Nephron (organoid): ENCODE results near the gene ARMH3.
A peak's percentile ranks its signal among the peaks of the same experiment; 100 is the strongest.

Experiments used
- H3K27ac Mint-ChIP-seq, 3 experiments: 2 replicates each; pipeline ENCODE4 v1.8.0; 2020; ENCODE audit warnings: mixed read lengths in 3 of 3, mild to moderate bottlenecking in 2 of 3, moderate library complexity in 1 of 3
- H3K27me3 Mint-ChIP-seq: 2 replicates; pipeline ENCODE4 v1.8.0; 2021; ENCODE audit warnings: low read depth, mild to moderate bottlenecking, moderate library complexity, mixed read lengths
- H3K36me3 Mint-ChIP-seq: 2 replicates; pipeline ENCODE4 v1.8.0; 2020; ENCODE audit warnings: low read depth, mixed read lengths
- H3K4me1 Mint-ChIP-seq: 2 replicates; pipeline ENCODE4 v1.8.0; 2020; ENCODE audit warnings: mixed read lengths
- H3K4me3 Mint-ChIP-seq, 3 experiments: 2 replicates each; pipeline ENCODE4 v1.8.0; 2020; ENCODE audit warnings: mild to moderate bottlenecking in 3 of 3, mixed read lengths in 3 of 3, moderate library complexity in 2 of 3
- H3K9me3 Mint-ChIP-seq: 2 replicates; pipeline ENCODE4 v1.8.0; 2020; ENCODE audit warnings: mixed read lengths
- TF ChIP-seq, protein P1 (sequence below), 3 experiments: fragments of 200-600 bp; sonication (generic); IDR thresholded peaks; one replicate each; pipeline ENCODE4 v1.5.0; 2021; ENCODE audit warnings: antibody characterized with exemption in 3 of 3; ENCODE audit not compliant: unreplicated experiment in 3 of 3

The ARMH3 gene

DNA sequence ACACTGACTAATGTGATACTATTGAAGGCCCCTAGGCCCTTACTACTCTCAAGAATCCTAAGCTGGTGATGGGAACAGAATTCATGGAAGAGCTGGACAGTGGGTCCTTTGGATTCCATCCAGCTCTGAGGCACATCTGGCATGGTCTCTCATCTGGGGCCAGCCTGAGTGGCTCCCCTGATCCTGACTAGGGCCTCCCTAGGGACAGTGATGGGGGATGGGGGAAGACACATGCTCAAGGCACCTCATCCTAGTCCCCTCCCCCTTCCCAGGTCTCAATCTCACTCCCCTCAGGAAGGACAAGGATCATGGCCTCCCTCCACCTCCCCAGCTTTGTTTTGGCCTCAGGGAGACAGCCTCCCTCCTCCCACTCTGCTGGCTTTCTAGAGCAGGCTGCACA lies 214.1 kb downstream of the ARMH3 start:
- TF ChIP-seq, protein P1, sequence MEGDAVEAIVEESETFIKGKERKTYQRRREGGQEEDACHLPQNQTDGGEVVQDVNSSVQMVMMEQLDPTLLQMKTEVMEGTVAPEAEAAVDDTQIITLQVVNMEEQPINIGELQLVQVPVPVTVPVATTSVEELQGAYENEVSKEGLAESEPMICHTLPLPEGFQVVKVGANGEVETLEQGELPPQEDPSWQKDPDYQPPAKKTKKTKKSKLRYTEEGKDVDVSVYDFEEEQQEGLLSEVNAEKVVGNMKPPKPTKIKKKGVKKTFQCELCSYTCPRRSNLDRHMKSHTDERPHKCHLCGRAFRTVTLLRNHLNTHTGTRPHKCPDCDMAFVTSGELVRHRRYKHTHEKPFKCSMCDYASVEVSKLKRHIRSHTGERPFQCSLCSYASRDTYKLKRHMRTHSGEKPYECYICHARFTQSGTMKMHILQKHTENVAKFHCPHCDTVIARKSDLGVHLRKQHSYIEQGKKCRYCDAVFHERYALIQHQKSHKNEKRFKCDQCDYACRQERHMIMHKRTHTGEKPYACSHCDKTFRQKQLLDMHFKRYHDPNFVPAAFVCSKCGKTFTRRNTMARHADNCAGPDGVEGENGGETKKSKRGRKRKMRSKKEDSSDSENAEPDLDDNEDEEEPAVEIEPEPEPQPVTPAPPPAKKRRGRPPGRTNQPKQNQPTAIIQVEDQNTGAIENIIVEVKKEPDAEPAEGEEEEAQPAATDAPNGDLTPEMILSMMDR (IDR thresholded peaks at IDR 0.05; ENCODE audit: unreplicated experiment in 3 of 3), result no peak
- Mint-ChIP-seq H3K27me3 (peaks cover 58% of the 10 kb centered on the region), H3K9me3 (no peaks in the 10 kb centered on the region), H3K4me1 (peaks cover 46% of the 10 kb centered on the region), H3K4me3 (no peak overlapping the region), H3K27ac (no peak overlapping the region), H3K36me3 (peaks cover 10% of the 10 kb centered on the region)

DNA sequence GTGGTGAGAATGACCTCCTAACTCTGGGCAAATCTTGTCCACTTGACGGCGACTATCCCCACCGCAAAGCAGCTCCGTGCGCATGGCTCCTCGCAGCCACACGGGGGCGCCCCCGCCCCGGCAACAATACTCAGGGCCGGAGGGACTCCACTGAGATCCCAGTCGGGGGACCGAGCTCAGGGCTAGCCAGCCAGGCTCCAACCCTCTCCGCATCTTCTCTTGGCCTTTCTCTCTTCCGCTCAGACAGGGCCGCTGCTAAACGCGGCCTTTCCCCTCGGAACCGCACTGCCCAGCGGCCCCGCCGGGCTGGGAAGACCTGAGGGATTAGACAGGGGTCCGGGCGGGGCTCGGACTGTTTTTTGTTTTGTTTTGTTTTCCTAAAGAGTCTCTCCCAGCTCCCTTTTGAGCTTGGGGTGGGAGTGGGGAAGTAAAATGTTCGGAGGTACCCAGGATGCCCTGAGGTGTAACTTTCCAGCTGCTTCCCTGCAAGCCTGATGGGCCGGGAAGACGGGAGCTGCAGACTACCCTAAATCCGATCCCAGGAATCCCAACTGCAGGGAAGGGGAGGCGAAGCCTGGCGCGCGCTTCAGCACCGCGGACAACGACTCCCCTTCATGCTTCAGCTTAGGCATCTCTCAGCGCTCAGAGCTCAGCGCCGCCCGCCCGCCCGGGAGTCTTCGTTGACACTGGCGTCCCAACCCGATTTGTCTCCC lies 215.1 kb downstream of the ARMH3 start:
- Mint-ChIP-seq H3K4me3 (peak overlapping the region; percentile 80 to 83 (median 80)), H3K4me1 (peaks cover 47% of the 10 kb centered on the region), H3K27me3 (peaks cover 58% of the 10 kb centered on the region), H3K27ac (no peak overlapping the region), H3K9me3 (no peaks in the 10 kb centered on the region), H3K36me3 (peaks cover 5% of the 10 kb centered on the region)
- TF ChIP-seq, protein P1 (IDR thresholded peaks at IDR 0.05; ENCODE audit: unreplicated experiment in 3 of 3), result peak; percentile 83 to 88 (median 86)

DNA sequence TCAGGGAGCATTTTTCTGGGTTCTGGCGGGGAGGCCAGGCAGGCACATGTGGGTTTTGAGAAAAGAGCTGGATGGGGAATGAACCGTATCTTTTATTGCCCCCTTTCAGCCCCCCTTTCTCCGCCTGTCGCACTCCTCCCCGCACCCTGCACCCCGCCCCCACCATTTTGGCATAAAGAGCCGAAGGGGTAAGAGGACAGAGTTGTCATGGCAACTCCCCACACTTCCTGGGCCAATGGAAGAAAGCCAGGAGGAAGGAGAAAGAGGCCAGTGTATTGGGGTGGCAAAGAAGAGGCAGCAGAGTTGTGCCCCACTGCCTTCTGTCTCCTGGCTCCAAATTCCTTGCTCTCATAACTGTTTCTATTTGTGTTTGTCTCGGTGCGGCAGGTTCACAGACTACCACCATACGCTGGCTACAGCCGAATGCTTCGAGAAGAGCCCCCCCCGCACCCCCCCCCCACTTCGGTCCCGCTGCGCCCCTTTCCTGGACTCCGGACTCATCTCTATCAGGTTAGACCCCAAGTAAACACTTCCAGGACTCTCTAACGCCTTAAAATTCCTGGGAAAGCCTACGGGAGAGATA lies 215.8 kb downstream of the ARMH3 start:
- Mint-ChIP-seq H3K36me3 (no peaks in the 10 kb centered on the region), H3K27me3 (peaks cover 57% of the 10 kb centered on the region), H3K27ac (no peak overlapping the region), H3K9me3 (no peaks in the 10 kb centered on the region), H3K4me3 (peak overlapping the region; percentile 80 to 83 (median 80)), H3K4me1 (peaks cover 53% of the 10 kb centered on the region)
- TF ChIP-seq, protein P1 (IDR thresholded peaks at IDR 0.05; ENCODE audit: unreplicated experiment in 3 of 3), result no peak

DNA sequence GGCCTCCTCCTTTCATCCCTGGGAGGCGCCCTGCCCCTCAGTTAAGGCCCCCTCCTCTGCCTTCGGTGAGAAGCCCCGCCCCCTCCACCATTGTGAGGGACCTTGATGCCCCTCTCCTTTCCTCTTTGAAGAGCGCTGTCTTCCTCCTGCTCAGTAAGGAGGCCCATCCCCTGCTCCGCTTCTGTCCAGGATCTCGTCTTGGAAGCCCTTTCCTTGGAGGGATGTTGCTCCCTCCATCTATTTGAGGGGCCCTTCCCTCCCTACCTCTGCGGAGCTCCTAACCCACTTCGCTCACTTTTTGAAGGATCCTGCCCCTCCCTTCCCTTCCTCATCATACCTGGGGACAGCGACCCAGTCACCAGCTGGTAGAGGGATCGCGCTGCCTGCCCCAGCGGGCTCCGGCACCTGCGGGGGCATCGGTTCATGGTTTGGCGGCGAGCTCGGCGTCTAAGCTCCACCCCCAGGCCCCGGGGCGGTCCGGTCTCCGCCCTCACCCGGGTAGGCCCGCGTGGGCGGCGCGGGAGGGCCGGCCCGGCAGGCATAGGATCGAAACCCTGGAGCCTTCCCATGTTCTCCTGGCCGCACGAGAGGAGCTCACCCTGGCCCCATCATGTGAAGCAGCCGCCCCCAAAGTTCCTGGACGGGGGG lies 216.4 kb downstream of the ARMH3 start:
- H3K4me1 Mint-ChIP-seq, result peaks cover 59% of the 10 kb centered on the region
- H3K36me3 Mint-ChIP-seq, result no peaks in the 10 kb centered on the region
- no peak overlapping the region for H3K27ac Mint-ChIP-seq
- H3K4me3 Mint-ChIP-seq, result peak overlapping the region; percentile 71 to 74 (median 72)
- no peaks in the 10 kb centered on the region for H3K9me3 Mint-ChIP-seq
- peaks cover 50% of the 10 kb centered on the region for H3K27me3 Mint-ChIP-seq
- TF ChIP-seq, protein P1 (IDR thresholded peaks at IDR 0.05; ENCODE audit: unreplicated experiment in 3 of 3), result no peak

DNA sequence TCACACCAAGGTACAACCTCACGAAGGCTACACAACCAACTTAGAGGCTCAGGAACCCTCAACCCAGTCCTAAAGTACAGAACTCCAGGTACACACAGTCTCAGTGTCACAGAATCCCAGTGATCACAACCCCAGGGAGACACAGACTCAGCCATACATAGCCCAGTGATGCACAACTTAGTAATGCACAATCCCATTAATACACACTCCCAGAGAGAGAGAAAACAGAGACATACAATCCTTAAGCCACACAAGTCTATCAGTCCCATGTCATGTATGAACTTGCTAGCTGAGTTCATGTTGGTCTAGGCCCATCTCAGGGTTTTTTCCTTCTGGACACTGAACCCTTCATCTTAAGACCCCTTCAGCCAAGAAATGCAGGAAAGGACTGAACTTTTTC lies 217.0 kb downstream of the ARMH3 start:
- TF ChIP-seq, protein P1 (IDR thresholded peaks at IDR 0.05; ENCODE audit: unreplicated experiment in 3 of 3), result no peak
- H3K27me3 Mint-ChIP-seq, result peaks cover 45% of the 10 kb centered on the region
- H3K36me3 Mint-ChIP-seq, result no peaks in the 10 kb centered on the region
- H3K4me1 Mint-ChIP-seq, result peaks cover 54% of the 10 kb centered on the region
- H3K4me3 Mint-ChIP-seq, result peak overlapping the region; percentile 71 to 74 (median 72)
- no peak overlapping the region for H3K27ac Mint-ChIP-seq
- H3K9me3 Mint-ChIP-seq, result no peaks in the 10 kb centered on the region
